Endothelial cell of umbilical vein (primary cell): ENCODE measurements around the gene GATAD2A. TPM values are rescaled to one million over a fixed set of nuclear protein-coding genes. Genes with fewer than 3 reads are reported as not detected.

Experiments
- BruUV-seq: library from RNA; stranded (reverse); fragments of 400-500 nt; replicated peaks from 2 replicates; lab custom pipeline; 2021; lab: Mats Ljungman, UMichigan
- CTCF ChIA-PET: fragments of 300-600, 350-600 bp; sonication (Branson Sonifier 250); formaldehyde crosslinking; loops from one replicate; lab custom pipeline; 2021; ENCODE audit warnings: antibody characterized with exemption, inconsistent platforms; lab: Charles Lee
- POLR2A ChIA-PET: fragments of 300-600, 350-600 bp; sonication (Branson Sonifier 250); formaldehyde crosslinking; loops from one replicate; lab custom pipeline; 2021; ENCODE audit warnings: antibody characterized with exemption, inconsistent platforms; lab: Charles Lee
- DNase-seq: peaks from one replicate; pipeline ENCODE4 v3.0.0-alpha.2; 2011; ENCODE audit warnings: low read depth, low spot score
- FAIRE-seq: peaks from 2 replicates; lab custom pipeline; 2011; peaks lifted over from hg19 to GRCh38; lab: Jason Lieb, UNC
- H2AFZ ChIP-seq: 2 replicates; pipeline ENCODE4 v1.6.0; 2012; ENCODE audit warnings: low read depth, low read length, control low read depth, inconsistent platforms
- H3K27ac ChIP-seq: 2 replicates; pipeline ENCODE4 v1.5.1; 2011; ENCODE audit warnings: low read depth, mild to moderate bottlenecking, control low read depth, low read length, moderate library complexity; ENCODE audit not compliant: insufficient read depth
- H3K27me3 ChIP-seq, 2 experiments: 2 replicates each; pipeline versions ENCODE4 v1.6.0 to v1.6.1; 2011; ENCODE audit warnings: low read length in 2 of 2, mixed read lengths in 1 of 2; ENCODE audit not compliant: control insufficient read depth in 2 of 2, insufficient read depth in 2 of 2
- H3K36me3 ChIP-seq, 2 experiments: 2 replicates in 1 of 2; 3 replicates in 1 of 2; pipeline ENCODE4 v1.5.1; 2011; ENCODE audit warnings: low read length in 2 of 2, mild to moderate bottlenecking in 1 of 2, moderate library complexity in 1 of 2; ENCODE audit not compliant: control insufficient read depth in 2 of 2, insufficient read depth in 2 of 2; ENCODE audit errors: extremely low read depth in 1 of 2
- H3K4me1 ChIP-seq: 3 replicates; pipeline ENCODE4 v1.5.1; 2011; ENCODE audit warnings: mild to moderate bottlenecking, low read length; ENCODE audit not compliant: control insufficient read depth, insufficient read depth; ENCODE audit errors: extremely low read depth
- H3K4me2 ChIP-seq: 2 replicates; pipeline ENCODE4 v1.6.1; 2011; ENCODE audit warnings: low read length, control low read depth, mixed read lengths; ENCODE audit not compliant: insufficient read depth
- H3K4me3 ChIP-seq, 3 experiments: fragments of 200-600 bp in 1 of 3; sonication (generic), shearing (Covaris generic) in 1 of 3; replicated peaks in 1 of 3; 2 replicates each; pipeline ENCODE4 v1.5.1; 2011 to 2016; ENCODE audit warnings: control low read depth in 3 of 3, low read length in 3 of 3, mild to moderate bottlenecking in 2 of 3, inconsistent platforms in 1 of 3, low read depth in 1 of 3, moderate library complexity in 1 of 3; ENCODE audit not compliant: insufficient read depth in 1 of 3
- H3K79me2 ChIP-seq: 2 replicates; pipeline ENCODE4 v1.6.0; 2012; ENCODE audit warnings: low read length, inconsistent platforms; ENCODE audit not compliant: control insufficient read depth, insufficient read depth
- H3K9ac ChIP-seq: replicated peaks from 2 replicates; pipeline ENCODE3; 2011; ENCODE audit warnings: low read length, control low read depth; ENCODE audit not compliant: insufficient read depth; ENCODE audit errors: extremely low read depth
- H3K9me1 ChIP-seq: replicated peaks from 3 replicates; pipeline ENCODE4 v1.6.0; 2011; ENCODE audit warnings: mild to moderate bottlenecking, low read length; ENCODE audit not compliant: control insufficient read depth, insufficient read depth; ENCODE audit errors: extremely low read depth
- H3K9me3 ChIP-seq: replicated peaks from 2 replicates; pipeline ENCODE4 v1.5.1; 2012; ENCODE audit warnings: low read length, inconsistent platforms; ENCODE audit not compliant: control insufficient read depth, insufficient read depth
- H4K20me1 ChIP-seq: replicated peaks from 2 replicates; pipeline ENCODE3; 2011; ENCODE audit warnings: mild to moderate bottlenecking, low read length; ENCODE audit not compliant: control insufficient read depth, insufficient read depth; ENCODE audit errors: extremely low read depth
- EZH2 ChIP-seq: IDR thresholded peaks from 2 replicates; pipeline ENCODE4 v1.6.1; 2012; ENCODE audit warnings: borderline replicate concordance, low read depth, mild to moderate bottlenecking, moderate library complexity, low read length, inconsistent platforms; ENCODE audit not compliant: severe bottlenecking
- FOS ChIP-seq: IDR thresholded peaks from 2 replicates; pipeline ENCODE4 v1.6.1; 2011; ENCODE audit warnings: mild to moderate bottlenecking, low read length, moderate library complexity, borderline replicate concordance; ENCODE audit not compliant: insufficient read depth
- GATA2 ChIP-seq: IDR thresholded peaks from 2 replicates; pipeline ENCODE4 v1.7.0; 2011; ENCODE audit warnings: low read depth, mild to moderate bottlenecking, moderate library complexity, mixed read lengths, low read length; ENCODE audit not compliant: insufficient read length, insufficient read depth
- JUN ChIP-seq: IDR thresholded peaks from 2 replicates; pipeline ENCODE4 v1.6.1; 2011; ENCODE audit warnings: borderline replicate concordance, low read depth; ENCODE audit not compliant: insufficient read length, insufficient read depth
- MYC ChIP-seq: IDR thresholded peaks from one replicate; pipeline ENCODE4 v1.6.1; 2011; ENCODE audit warnings: mild to moderate bottlenecking, low read depth, low read length
- POLR2A ChIP-seq: IDR thresholded peaks from 2 replicates; pipeline ENCODE4 v1.6.1; 2012; ENCODE audit warnings: low read depth, mild to moderate bottlenecking, control low read depth, low read length
- POLR2AphosphoS5 ChIP-seq: IDR thresholded peaks from 2 replicates; pipeline ENCODE4 v1.6.1; 2012; ENCODE audit warnings: low read depth, mild to moderate bottlenecking, control low read depth, low read length, moderate library complexity; ENCODE audit not compliant: insufficient read depth
- dilution Hi-C: fragments of 300-500 bp; cut with MboI; formaldehyde crosslinking; loops from one replicate; pipeline ENCODE4 v1.15.0; 2019; ENCODE audit warnings: low sequenced_read_pairs; ENCODE audit not compliant: extremely low pct_ligation_motif_present
- intact Hi-C: fragments of 100-400 bp; cut with micrococcal nuclease; formaldehyde crosslinking; loops from one replicate; pipeline ENCODE4 v1.10.0; 2022
- polyA plus RNA-seq, 4 experiments: library from polyadenylated mRNA; depleted of rRNA in 3 of 4; stranded (reverse) in 3 of 4; unstranded in 1 of 4; fragments of >200 nt; gene quantifications; 2 replicates each; pipeline versions ENCODE4 v1.2.1 to v1.2.3, GENCODE V29; 2011 to 2012; ENCODE audit warnings: missing spikeins in 1 of 4
- total RNA-seq: library from RNA; stranded (reverse); gene quantifications from 2 replicates; pipeline ENCODE4 v1.2.3, GENCODE V29; 2021
- TF ChIP-seq, protein P1 (sequence below), 2 donors: IDR thresholded peaks; 1 replicate in 1 of 2; 2 replicates in 1 of 2; pipeline ENCODE4 v1.5.1; 2011; ENCODE audit warnings: low read length in 2 of 2, mild to moderate bottlenecking in 2 of 2, moderate library complexity in 2 of 2, control low read depth in 1 of 2, inconsistent platforms in 1 of 2, low read depth in 1 of 2; ENCODE audit not compliant: insufficient read depth in 1 of 2; ENCODE audit errors: extremely low read depth in 1 of 2
- TF ChIP-seq, protein P2 (sequence below): IDR thresholded peaks from 2 replicates; pipeline ENCODE4 v1.6.1; 2011; ENCODE audit not compliant: insufficient read depth, insufficient read length

GATAD2A gene
- total and polyA plus RNA-seq, 2 donors (not counting 3 experiments of a cell fraction or from before 2014, with no cell fraction given) = 27.3 to 134 TPM

DNA sequence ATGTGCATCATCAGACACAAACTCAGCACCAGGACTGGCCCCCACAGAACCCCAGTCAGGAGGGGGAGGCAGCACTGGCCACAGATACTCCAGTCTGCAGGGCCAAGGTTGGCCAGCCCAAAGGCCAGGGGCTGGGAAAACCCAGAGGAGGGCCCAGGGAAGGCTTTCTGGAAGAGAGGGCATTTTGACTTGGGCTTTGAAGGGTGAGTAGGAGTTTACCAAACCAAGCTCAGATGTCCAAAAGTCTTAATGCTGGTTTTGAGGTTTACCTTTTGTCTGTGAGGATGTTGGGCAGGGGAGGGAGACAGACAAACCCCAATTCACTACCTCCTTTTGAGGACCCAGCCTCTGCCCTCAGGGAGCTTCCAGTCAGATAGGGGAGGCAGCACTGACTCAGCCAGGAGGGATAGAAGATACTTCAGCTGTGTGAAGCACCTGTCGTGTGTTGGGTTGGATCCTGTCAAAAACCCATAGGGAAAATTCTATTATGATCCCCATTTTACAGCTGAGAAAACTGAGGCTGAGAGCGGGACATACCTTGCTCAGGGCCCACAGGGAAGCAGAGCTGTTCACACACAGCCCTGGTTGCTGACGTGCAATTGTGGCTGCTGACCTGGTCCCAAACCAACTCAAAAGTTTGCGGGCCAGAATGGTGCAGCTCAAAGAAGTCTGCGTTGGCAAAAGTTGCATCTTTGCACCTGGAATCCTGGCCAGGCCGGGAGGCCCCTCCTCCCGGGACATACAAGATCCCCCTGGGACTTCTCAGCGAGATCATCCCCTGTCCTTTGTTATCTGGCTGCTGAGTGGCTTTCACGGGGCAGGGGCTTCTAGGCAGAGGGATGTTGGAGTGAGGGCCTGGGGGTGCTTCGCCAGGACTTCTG, 145.7 kb downstream of the GATAD2A start:
- FAIRE-seq (no peak), DNase-seq (no peak)
- ChIA-PET POLR2A (no interaction called here), CTCF (interaction anchor here (1.1 to 3.2 kb wide), 3 partner anchors 10 to 51 kb away, joined by 3 to 44 read pairs (median 4); partner anchors contain the start of gene YJEFN3)
- no TSS peak for BruUV-seq
- dilution Hi-C loops (no loop called here), intact Hi-C loops (loop anchor here (5.0 kb wide), 1 partner anchor 91 kb away; the partner anchor contains the start of gene GMIP)
- H3K36me3 ChIP-seq = no peaks in the 10 kb centered on the region
- H4K20me1 ChIP-seq = no peaks in the 10 kb centered on the region
- H3K27me3 ChIP-seq = no peaks in the 10 kb centered on the region
- no peaks in the 10 kb centered on the region for H3K79me2 ChIP-seq
- H3K4me2 ChIP-seq = no peak overlapping the region
- no peaks in the 10 kb centered on the region for H3K9me1 ChIP-seq
- H3K4me1 ChIP-seq = no peaks in the 10 kb centered on the region
- no peak overlapping the region for H3K9ac ChIP-seq
- H2AFZ ChIP-seq = no peak overlapping the region
- no peaks in the 10 kb centered on the region for H3K9me3 ChIP-seq
- no peak overlapping the region for H3K27ac ChIP-seq
- TF ChIP-seq JUN (no peak), MYC (no peak)
- TF ChIP-seq, protein P1, sequence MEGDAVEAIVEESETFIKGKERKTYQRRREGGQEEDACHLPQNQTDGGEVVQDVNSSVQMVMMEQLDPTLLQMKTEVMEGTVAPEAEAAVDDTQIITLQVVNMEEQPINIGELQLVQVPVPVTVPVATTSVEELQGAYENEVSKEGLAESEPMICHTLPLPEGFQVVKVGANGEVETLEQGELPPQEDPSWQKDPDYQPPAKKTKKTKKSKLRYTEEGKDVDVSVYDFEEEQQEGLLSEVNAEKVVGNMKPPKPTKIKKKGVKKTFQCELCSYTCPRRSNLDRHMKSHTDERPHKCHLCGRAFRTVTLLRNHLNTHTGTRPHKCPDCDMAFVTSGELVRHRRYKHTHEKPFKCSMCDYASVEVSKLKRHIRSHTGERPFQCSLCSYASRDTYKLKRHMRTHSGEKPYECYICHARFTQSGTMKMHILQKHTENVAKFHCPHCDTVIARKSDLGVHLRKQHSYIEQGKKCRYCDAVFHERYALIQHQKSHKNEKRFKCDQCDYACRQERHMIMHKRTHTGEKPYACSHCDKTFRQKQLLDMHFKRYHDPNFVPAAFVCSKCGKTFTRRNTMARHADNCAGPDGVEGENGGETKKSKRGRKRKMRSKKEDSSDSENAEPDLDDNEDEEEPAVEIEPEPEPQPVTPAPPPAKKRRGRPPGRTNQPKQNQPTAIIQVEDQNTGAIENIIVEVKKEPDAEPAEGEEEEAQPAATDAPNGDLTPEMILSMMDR (IDR thresholded peaks at IDR 0.05; ENCODE audit: extremely low read depth in 1 of 2, insufficient read depth in 1 of 2, low read depth in 1 of 2, low read length in 2 of 2) = no peak
- H3K4me3 ChIP-seq = no peak overlapping the region

DNA sequence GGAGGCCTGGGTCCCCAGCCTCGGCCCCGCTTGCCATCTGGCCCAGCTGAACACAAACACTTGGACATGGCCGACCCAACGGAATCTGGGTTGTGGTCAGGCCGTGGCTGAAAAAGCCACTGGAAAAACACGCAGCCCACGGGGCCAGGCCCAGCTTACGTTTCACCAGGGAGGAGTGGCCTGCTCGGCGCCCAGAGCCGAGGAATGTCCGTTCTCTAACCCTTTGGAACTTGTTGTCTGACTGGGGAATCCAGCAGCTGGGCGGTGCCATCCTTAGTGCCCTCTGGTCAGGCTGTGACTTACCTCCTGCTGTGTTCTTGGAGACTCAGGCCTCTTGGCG, 146.3 kb downstream of the GATAD2A start:
- TF ChIP-seq EZH2 (no peak), GATA2 (no peak), JUN (no peak), FOS (no peak), POLR2AphosphoS5 (no peak), MYC (no peak), POLR2A (no peak)
- TF ChIP-seq, protein P1 (IDR thresholded peaks at IDR 0.05; ENCODE audit: extremely low read depth in 1 of 2, insufficient read depth in 1 of 2, low read depth in 1 of 2, low read length in 2 of 2) = no peak
- TF ChIP-seq, protein P2, sequence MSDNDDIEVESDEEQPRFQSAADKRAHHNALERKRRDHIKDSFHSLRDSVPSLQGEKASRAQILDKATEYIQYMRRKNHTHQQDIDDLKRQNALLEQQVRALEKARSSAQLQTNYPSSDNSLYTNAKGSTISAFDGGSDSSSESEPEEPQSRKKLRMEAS = no peak
- intact Hi-C loops = loop anchor here (5.0 kb wide), 1 partner anchor 90 kb away; the partner anchor contains the start of gene GMIP
- Histone ChIP-seq H4K20me1 (no peaks in the 10 kb centered on the region), H3K4me1 (no peaks in the 10 kb centered on the region), H3K36me3 (no peaks in the 10 kb centered on the region), H3K27me3 (no peaks in the 10 kb centered on the region), H3K4me2 (no peak overlapping the region), H3K9me3 (no peaks in the 10 kb centered on the region), H3K4me3 (no peak overlapping the region), H3K79me2 (no peaks in the 10 kb centered on the region), H2AFZ (no peak overlapping the region), H3K27ac (no peak overlapping the region), H3K9me1 (no peaks in the 10 kb centered on the region), H3K9ac (no peak overlapping the region)
- dilution Hi-C loops = no loop called here
- BruUV-seq = no TSS peak
- FAIRE-seq (no peak), DNase-seq (no peak)
- ChIA-PET CTCF (interaction anchor here (1.1 to 3.2 kb wide), 4 partner anchors 11 to 79 kb away, joined by 3 to 44 read pairs (median 4); partner anchors contain the start of gene YJEFN3), POLR2A (no interaction called here)
